Esophagus muscularis mucosa (tissue), 4 donors: ENCODE data around the gene CHST12.

Experiments used
- CTCF ChIP-seq, 3 experiments: fragments of 200-600 bp in 2 of 3; fragments of 450-650 bp in 1 of 3; sonication (generic) in 2 of 3; IDR thresholded peaks; one replicate each; pipeline ENCODE4 v1.5.1; 2017 to 2019; ENCODE audit warnings: antibody characterized with exemption in 3 of 3, mild to moderate bottlenecking in 2 of 3, moderate library complexity in 1 of 3
- EP300 ChIP-seq: sonication (generic); formaldehyde crosslinking; IDR thresholded peaks from one replicate; pipeline ENCODE4 v1.6.1; 2017; ENCODE audit warnings: antibody characterized with exemption
- POLR2A ChIP-seq: fragments of 450-650 bp; IDR thresholded peaks from one replicate; pipeline ENCODE4 v1.6.1; 2017; ENCODE audit warnings: antibody characterized with exemption, moderate library complexity, mild to moderate bottlenecking, low read depth
- POLR2AphosphoS5 ChIP-seq, 2 donors: sonication (generic); formaldehyde crosslinking; IDR thresholded peaks; one replicate each; pipeline ENCODE4 v1.6.1; 2017; ENCODE audit warnings: antibody characterized with exemption in 2 of 2

GRCh38 chr7:2481195-2481594, 77.8 kb downstream of the CHST12 start:
- TF ChIP-seq CTCF (IDR thresholded peaks at IDR 0.05), result no peak
- no peak for TF ChIP-seq EP300
- no peak for TF ChIP-seq POLR2AphosphoS5 (IDR thresholded peaks at IDR 0.05)
- no peak for TF ChIP-seq POLR2A
